Measurements from ENCODE around the gene LRRC52.

GRCh38 chr1:165563551-165563950 is 19.8 kb downstream of the LRRC52 start:
- no peak for TF ChIP-seq CTCF (IDR thresholded peaks at IDR 0.05; ENCODE audit: low read length)
- no peak for TF ChIP-seq EZH2 (IDR thresholded peaks at IDR 0.05; ENCODE audit: borderline replicate concordance, low read length)

All from OCI-LY1 (cell line).